ENCODE measurements around the gene ZNF536. TPM values are rescaled to one million over a fixed set of nuclear protein-coding genes. Genes with fewer than 3 reads are reported as not detected.

The ZNF536 gene
- total RNA-seq, 1 experiment from 2014 or later = not detected

DNA sequence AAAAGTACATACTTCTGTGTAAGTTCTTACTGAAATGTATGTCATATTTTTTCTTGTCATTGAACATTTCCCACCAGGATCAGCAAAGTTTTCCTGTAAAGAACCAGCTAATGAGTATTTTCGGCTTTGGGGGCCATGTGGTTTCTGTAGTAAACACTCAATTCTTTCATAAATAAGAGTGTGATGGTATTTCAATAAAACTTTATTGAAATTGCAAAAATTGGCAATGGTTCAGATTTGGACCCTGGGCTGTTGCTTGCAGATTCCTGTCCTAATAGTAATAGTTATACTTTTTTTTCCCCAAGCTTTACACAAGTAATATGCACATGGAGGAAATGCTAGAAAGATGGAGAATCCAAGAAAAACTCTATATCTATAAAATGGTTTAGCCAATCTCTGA, 83.7 kb downstream of the ZNF536 start:
- no peak overlapping the region for H2BK120ac ChIP-seq (ENCODE audit: low read depth, low read length, poor library complexity, severe bottlenecking)
- no peak overlapping the region for H3K4ac ChIP-seq (ENCODE audit: low read depth, low read length)
- H3K9ac ChIP-seq (ENCODE audit: extremely low read depth, insufficient read length, low read length) = no peak overlapping the region
- H4K8ac ChIP-seq (replicated peaks; ENCODE audit: insufficient read length, low read depth, low read length) = no peak overlapping the region
- H2AFZ ChIP-seq (ENCODE audit: low read length) = no peak overlapping the region
- no peak overlapping the region for H3K23ac ChIP-seq (ENCODE audit: insufficient read length, low read depth, low read length)
- H3T11ph ChIP-seq (ENCODE audit: low read length) = no peak overlapping the region
- no peaks in the 10 kb centered on the region for H3K27me3 ChIP-seq (ENCODE audit: insufficient read depth, low read length)
- no CpG with 5 or more reads among the region's 1 CpG for WGBS (ENCODE audit: extremely low coverage, insufficient read length, low lambda C conversion rate)
- Mint-ChIP-seq H3K27ac (no peak overlapping the region), H3K36me3 (ENCODE audit: insufficient read depth in 1 of 3, low read depth in 3 of 3) (no peaks in the 10 kb centered on the region; a peak in 1 of 7 replicates), H3K27me3 (ENCODE audit: low read depth) (no peaks in the 10 kb centered on the region), H3K9me3 (no peaks in the 10 kb centered on the region), H3K4me1 (peaks cover 0 to 9% of the 10 kb centered on the region in 2 experiments; a peak in 2 of 4 replicates), H3K4me3 (no peak overlapping the region)
- no peaks in the 10 kb centered on the region for H3K4me1 ChIP-seq (ENCODE audit: insufficient read depth, low read length)
- no peak overlapping the region for H3K27ac ChIP-seq (ENCODE audit: insufficient read length, low read depth, low read length)
- H3K4me2 ChIP-seq (ENCODE audit: insufficient read depth, insufficient read length, low read length) = no peak overlapping the region
- H4K5ac ChIP-seq (ENCODE audit: insufficient read length, low read depth, low read length) = no peak overlapping the region
- no peaks in the 10 kb centered on the region for H3K9me3 ChIP-seq (ENCODE audit: control insufficient read depth, low read depth, low read length)
- TF ChIP-seq, protein P1, sequence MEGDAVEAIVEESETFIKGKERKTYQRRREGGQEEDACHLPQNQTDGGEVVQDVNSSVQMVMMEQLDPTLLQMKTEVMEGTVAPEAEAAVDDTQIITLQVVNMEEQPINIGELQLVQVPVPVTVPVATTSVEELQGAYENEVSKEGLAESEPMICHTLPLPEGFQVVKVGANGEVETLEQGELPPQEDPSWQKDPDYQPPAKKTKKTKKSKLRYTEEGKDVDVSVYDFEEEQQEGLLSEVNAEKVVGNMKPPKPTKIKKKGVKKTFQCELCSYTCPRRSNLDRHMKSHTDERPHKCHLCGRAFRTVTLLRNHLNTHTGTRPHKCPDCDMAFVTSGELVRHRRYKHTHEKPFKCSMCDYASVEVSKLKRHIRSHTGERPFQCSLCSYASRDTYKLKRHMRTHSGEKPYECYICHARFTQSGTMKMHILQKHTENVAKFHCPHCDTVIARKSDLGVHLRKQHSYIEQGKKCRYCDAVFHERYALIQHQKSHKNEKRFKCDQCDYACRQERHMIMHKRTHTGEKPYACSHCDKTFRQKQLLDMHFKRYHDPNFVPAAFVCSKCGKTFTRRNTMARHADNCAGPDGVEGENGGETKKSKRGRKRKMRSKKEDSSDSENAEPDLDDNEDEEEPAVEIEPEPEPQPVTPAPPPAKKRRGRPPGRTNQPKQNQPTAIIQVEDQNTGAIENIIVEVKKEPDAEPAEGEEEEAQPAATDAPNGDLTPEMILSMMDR (conservative IDR thresholded peaks at IDR 0.05) = no peak
- no peaks in the 10 kb centered on the region for H3K79me1 ChIP-seq (ENCODE audit: insufficient read depth, low read depth, low read length, poor library complexity, severe bottlenecking)
- H3K23me2 ChIP-seq (ENCODE audit: insufficient read length, low read depth, low read length, poor library complexity, severe bottlenecking) = no peaks in the 10 kb centered on the region
- no peaks in the 10 kb centered on the region for H3K79me2 ChIP-seq (ENCODE audit: insufficient read depth, low read length)
- no peak overlapping the region for H3K14ac ChIP-seq (ENCODE audit: insufficient read depth, low read length)
- no peak overlapping the region for H3K56ac ChIP-seq (ENCODE audit: insufficient read length, low read depth, low read length)
- H2BK12ac ChIP-seq (ENCODE audit: insufficient read length, low read depth, low read length) = no peak overlapping the region
- H2BK15ac ChIP-seq (ENCODE audit: low read depth, low read length) = no peak overlapping the region
- H2AK5ac ChIP-seq (ENCODE audit: insufficient read length, low read length) = no peak overlapping the region
- no peak overlapping the region for H4K91ac ChIP-seq (ENCODE audit: insufficient read length, low read depth, low read length)
- H3K18ac ChIP-seq (ENCODE audit: insufficient read length, low read depth, low read length) = no peak overlapping the region
- no peaks in the 10 kb centered on the region for H4K20me1 ChIP-seq (ENCODE audit: control insufficient read depth, insufficient read depth, insufficient read length)
- H2BK5ac ChIP-seq (ENCODE audit: insufficient read length, low read length) = no peak overlapping the region
- no peak for DNase-seq
- H2BK20ac ChIP-seq (ENCODE audit: low read depth, low read length, poor library complexity, severe bottlenecking) = no peak overlapping the region

Measured in H9 (cell line).